NT2/D1 (cell line): ENCODE measurements around the gene ELN.

Source experiments
- DNase-seq: peaks from one replicate; pipeline ENCODE4 v3.0.0-alpha.2; 2011; ENCODE audit warnings: low read depth, low spot score
- H3K27me3 ChIP-seq: 2 replicates; pipeline ENCODE4 v1.6.0; 2011; ENCODE audit warnings: mild to moderate bottlenecking; ENCODE audit not compliant: insufficient read length, insufficient read depth
- H3K36me3 ChIP-seq: 2 replicates; pipeline ENCODE4 v1.6.1; 2011; ENCODE audit warnings: mild to moderate bottlenecking, low read length, mixed read lengths; ENCODE audit not compliant: insufficient read depth, insufficient read length
- H3K4me1 ChIP-seq: 2 replicates; pipeline ENCODE4 v1.5.1; 2011; ENCODE audit not compliant: insufficient read depth, insufficient read length
- H3K4me3 ChIP-seq: 2 replicates; pipeline ENCODE4 v1.5.1; 2011; ENCODE audit warnings: low read depth; ENCODE audit not compliant: insufficient read length
- H3K9ac ChIP-seq: 2 replicates; pipeline ENCODE4 v1.6.0; 2011; ENCODE audit warnings: low read depth; ENCODE audit not compliant: insufficient read length
- H3K9me3 ChIP-seq: 2 replicates; pipeline ENCODE4 v1.5.1; 2011; ENCODE audit warnings: mild to moderate bottlenecking, low read length; ENCODE audit not compliant: insufficient read depth
- SUZ12 ChIP-seq: IDR thresholded peaks from 2 replicates; pipeline ENCODE4 v1.6.1; 2011; ENCODE audit not compliant: insufficient read length, insufficient read depth; ENCODE audit errors: extremely low read depth
- YY1 ChIP-seq: IDR thresholded peaks from 2 replicates; pipeline ENCODE4 v1.6.1; 2011; ENCODE audit not compliant: insufficient read length, insufficient read depth
- ZNF274 ChIP-seq: IDR thresholded peaks from 2 replicates; pipeline ENCODE4 v1.6.1; 2011; ENCODE audit warnings: mild to moderate bottlenecking, low read depth, low read length

Gene ELN

GRCh38 chr7:73994761-73995160, 33.2 kb upstream of the ELN start:
- Histone ChIP-seq H3K27me3 (no peaks in the 10 kb centered on the region), H3K9ac (no peak overlapping the region), H3K4me1 (no peaks in the 10 kb centered on the region), H3K9me3 (0 out of 2 replicates have a peak, but pooled peaks cover 8% of the 10 kb centered on the region), H3K36me3 (no peaks in the 10 kb centered on the region), H3K4me3 (no peak overlapping the region)
- TF ChIP-seq SUZ12 (no peak), ZNF274 (no peak), YY1 (no peak)
- no peak for DNase-seq

GRCh38 chr7:73995330-73995729, 32.6 kb upstream of the ELN start:
- Histone ChIP-seq H3K4me1 (no peaks in the 10 kb centered on the region), H3K9ac (no peak overlapping the region)
- no peak for DNase-seq

GRCh38 chr7:73995821-73996511, 32.0 kb upstream of the ELN start:
- no peak overlapping the region for H3K9ac ChIP-seq
- TF ChIP-seq SUZ12, result no peak
- no peak for TF ChIP-seq YY1
- TF ChIP-seq ZNF274, result no peak

More at GRCh38 chr7:73995330-73995729, 32.6 kb upstream of the ELN start:
- Histone ChIP-seq H3K27me3 (no peaks in the 10 kb centered on the region), H3K9me3 (0 out of 2 replicates have a peak, but pooled peaks cover 8% of the 10 kb centered on the region), H3K36me3 (no peaks in the 10 kb centered on the region), H3K4me3 (no peak overlapping the region)
- TF ChIP-seq ZNF274 (no peak), YY1 (no peak)

GRCh38 chr7:73997056-73997455, 30.9 kb upstream of the ELN start:
- Histone ChIP-seq H3K36me3 (no peaks in the 10 kb centered on the region), H3K9ac (no peak overlapping the region), H3K4me3 (no peak overlapping the region), H3K4me1 (peaks cover 2% of the 10 kb centered on the region), H3K9me3 (0 out of 2 replicates have a peak, but pooled peaks cover 8% of the 10 kb centered on the region), H3K27me3 (no peaks in the 10 kb centered on the region)
- DNase-seq, result no peak
- TF ChIP-seq ZNF274, result no peak
- TF ChIP-seq YY1, result no peak
- TF ChIP-seq SUZ12, result no peak

More at GRCh38 chr7:73995821-73996511, 32.0 kb upstream of the ELN start:
- no peak for DNase-seq
- H3K9me3 ChIP-seq, result 0 out of 2 replicates have a peak, but pooled peaks cover 8% of the 10 kb centered on the region
- H3K27me3 ChIP-seq, result no peaks in the 10 kb centered on the region
- H3K4me3 ChIP-seq, result no peak overlapping the region
- no peaks in the 10 kb centered on the region for H3K36me3 ChIP-seq
- H3K4me1 ChIP-seq, result no peaks in the 10 kb centered on the region

- Histone ChIP-seq H3K9me3 (0 out of 2 replicates have a peak, but pooled peaks cover 8% of the 10 kb centered on the region), H3K27me3 (no peaks in the 10 kb centered on the region)
- no peak for DNase-seq
Observed at GRCh38 chr7:73999664-74000435, 28.1 kb upstream of the ELN start.

GRCh38 chr7:74000489-74001149, 27.4 kb upstream of the ELN start:
- H3K27me3 ChIP-seq, result no peaks in the 10 kb centered on the region
- H3K9ac ChIP-seq, result no peak overlapping the region
- DNase-seq, result no peak
- H3K4me3 ChIP-seq, result no peak overlapping the region
- H3K36me3 ChIP-seq, result no peaks in the 10 kb centered on the region
- peaks cover 3% of the 10 kb centered on the region for H3K4me1 ChIP-seq
- TF ChIP-seq YY1, result no peak
- no peak for TF ChIP-seq ZNF274
- TF ChIP-seq SUZ12, result no peak
- 0 out of 2 replicates have a peak, but pooled peaks cover under 1% of the 10 kb centered on the region for H3K9me3 ChIP-seq

More at GRCh38 chr7:73999664-74000435, 28.1 kb upstream of the ELN start:
- H3K9ac ChIP-seq, result no peak overlapping the region
- no peaks in the 10 kb centered on the region for H3K36me3 ChIP-seq
- no peak overlapping the region for H3K4me3 ChIP-seq
- no peak for TF ChIP-seq YY1
- TF ChIP-seq SUZ12, result no peak
- no peak for TF ChIP-seq ZNF274
- peaks cover 3% of the 10 kb centered on the region for H3K4me1 ChIP-seq

- no peak for TF ChIP-seq YY1
- no peak for TF ChIP-seq ZNF274
- no peak for TF ChIP-seq SUZ12
- H3K4me1 ChIP-seq, result peaks cover 3% of the 10 kb centered on the region
- H3K9me3 ChIP-seq, result no peaks in the 10 kb centered on the region
- H3K36me3 ChIP-seq, result no peaks in the 10 kb centered on the region
- DNase-seq, result no peak
- H3K27me3 ChIP-seq, result no peaks in the 10 kb centered on the region
- H3K4me3 ChIP-seq, result no peak overlapping the region
- no peak overlapping the region for H3K9ac ChIP-seq
Observed at GRCh38 chr7:74001150-74001494, 26.9 kb upstream of the ELN start.
